Vagina (tissue), 2 donors: ENCODE data around the gene GALNT7. TPM values are rescaled to one million over a fixed set of nuclear protein-coding genes. Genes with fewer than 3 reads are reported as not detected.

Source experiments
- DNase-seq, 2 donors: peaks; one replicate each; pipeline ENCODE4 v3.0.0-alpha.2; 2017; ENCODE audit errors: extremely low spot score in 2 of 2
- H3K27ac ChIP-seq: fragments of 200-600 bp; sonication (generic); one replicate; pipeline ENCODE4 v1.5.1; 2019
- H3K27me3 ChIP-seq: fragments of 200-600 bp; sonication (generic); one replicate; pipeline ENCODE4 v1.5.1; 2019
- H3K36me3 ChIP-seq, 2 donors: fragments of 200-600 bp; sonication (generic); one replicate each; pipeline ENCODE4 v1.5.1; 2017 to 2019
- H3K4me1 ChIP-seq: fragments of 200-600 bp; sonication (generic); one replicate; pipeline ENCODE4 v1.5.1; 2019
- H3K4me3 ChIP-seq, 2 donors: fragments of 200-600 bp; sonication (generic); 1 replicate in 1 of 2; 2 replicates in 1 of 2; pipeline ENCODE4 v1.5.1; 2016 to 2019
- H3K9me3 ChIP-seq: fragments of 200-600 bp; sonication (generic); one replicate; pipeline ENCODE4 v1.5.1; 2019
- CTCF ChIP-seq, 3 experiments: fragments of 450-650 bp in 2 of 3; fragments of 200-600 bp in 1 of 3; sonication (generic) in 1 of 3; IDR thresholded peaks; one replicate each; pipeline ENCODE4 v1.5.1; 2017 to 2019; ENCODE audit warnings: antibody characterized with exemption in 3 of 3, mild to moderate bottlenecking in 2 of 3, moderate library complexity in 2 of 3
- POLR2A ChIP-seq, 2 donors: fragments of 450-650 bp; IDR thresholded peaks; one replicate each; pipeline ENCODE4 v1.6.1; 2017; ENCODE audit warnings: antibody characterized with exemption in 2 of 2, mild to moderate bottlenecking in 2 of 2, moderate library complexity in 2 of 2
- POLR2AphosphoS5 ChIP-seq, 2 donors: sonication (generic); formaldehyde crosslinking; IDR thresholded peaks; one replicate each; pipeline ENCODE4 v1.9.0; 2017; ENCODE audit warnings: antibody characterized with exemption in 2 of 2, mild to moderate bottlenecking in 2 of 2, low read depth in 1 of 2; ENCODE audit not compliant: insufficient read depth in 1 of 2
- intact Hi-C: fragments of 100-400 bp; cut with DNase I; formaldehyde crosslinking; loops from one replicate; pipeline ENCODE4 v1.15.1; 2023
- total RNA-seq: library from RNA; depleted of rRNA; stranded (reverse); fragments of >200 nt; gene quantifications from one replicate; pipeline ENCODE4 v1.2.3, GENCODE V29; 2016

The GALNT7 gene
- total RNA-seq, 1 donor from 2014 or later: 9.1 TPM

GRCh38 chr4:173153445-173153844, 15.2 kb upstream of the GALNT7 start:
- Histone ChIP-seq H3K27me3 (no peaks in the 10 kb centered on the region), H3K36me3 (no peaks in the 10 kb centered on the region), H3K9me3 (no peaks in the 10 kb centered on the region), H3K27ac (no peak overlapping the region), H3K4me3 (no peak overlapping the region), H3K4me1 (no peaks in the 10 kb centered on the region)
- intact Hi-C loops: no loop called here
- no peak for DNase-seq
- TF ChIP-seq CTCF (IDR thresholded peaks at IDR 0.05) (no peak), POLR2AphosphoS5 (IDR thresholded peaks at IDR 0.05; ENCODE audit: insufficient read depth in 1 of 2, low read depth in 1 of 2) (no peak), POLR2A (IDR thresholded peaks at IDR 0.05) (no peak)

GRCh38 chr4:173159791-173160190, 8.8 kb upstream of the GALNT7 start:
- H3K27me3 ChIP-seq: no peaks in the 10 kb centered on the region
- no peak for DNase-seq
- H3K9me3 ChIP-seq: no peaks in the 10 kb centered on the region
- TF ChIP-seq POLR2A (IDR thresholded peaks at IDR 0.05) (no peak), CTCF (IDR thresholded peaks at IDR 0.05) (no peak), POLR2AphosphoS5 (IDR thresholded peaks at IDR 0.05; ENCODE audit: insufficient read depth in 1 of 2, low read depth in 1 of 2) (no peak)
- intact Hi-C loops: no loop called here
- H3K36me3 ChIP-seq: no peaks in the 10 kb centered on the region
- no peak overlapping the region for H3K27ac ChIP-seq
- H3K4me1 ChIP-seq: no peaks in the 10 kb centered on the region
- H3K4me3 ChIP-seq: no peak overlapping the region

- no peak overlapping the region for H3K27ac ChIP-seq
- H3K4me3 ChIP-seq: no peak overlapping the region
- intact Hi-C loops: no loop called here
- DNase-seq: no peak
- no peaks in the 10 kb centered on the region for H3K36me3 ChIP-seq
- no peak for TF ChIP-seq CTCF (IDR thresholded peaks at IDR 0.05)
- TF ChIP-seq POLR2A (IDR thresholded peaks at IDR 0.05): no peak
- no peak for TF ChIP-seq POLR2AphosphoS5 (IDR thresholded peaks at IDR 0.05; ENCODE audit: insufficient read depth in 1 of 2, low read depth in 1 of 2)
- H3K9me3 ChIP-seq: no peaks in the 10 kb centered on the region
- no peaks in the 10 kb centered on the region for H3K27me3 ChIP-seq
- H3K4me1 ChIP-seq: no peaks in the 10 kb centered on the region
Observed at GRCh38 chr4:173160871-173161270, 7.7 kb upstream of the GALNT7 start.

- H3K27ac ChIP-seq: no peak overlapping the region
- H3K4me3 ChIP-seq: no peak overlapping the region
- intact Hi-C loops: no loop called here
- no peaks in the 10 kb centered on the region for H3K36me3 ChIP-seq
- TF ChIP-seq CTCF (IDR thresholded peaks at IDR 0.05) (no peak), POLR2A (IDR thresholded peaks at IDR 0.05) (no peak), POLR2AphosphoS5 (IDR thresholded peaks at IDR 0.05; ENCODE audit: insufficient read depth in 1 of 2, low read depth in 1 of 2) (no peak)
- H3K4me1 ChIP-seq: no peaks in the 10 kb centered on the region
- DNase-seq: no peak
- H3K27me3 ChIP-seq: no peaks in the 10 kb centered on the region
- no peaks in the 10 kb centered on the region for H3K9me3 ChIP-seq
Observed at GRCh38 chr4:173161311-173161710, 7.3 kb upstream of the GALNT7 start.

GRCh38 chr4:173165706-173166105, 2.9 kb upstream of the GALNT7 start:
- H3K4me3 ChIP-seq: no peak overlapping the region
- no peak for DNase-seq
- no peaks in the 10 kb centered on the region for H3K27me3 ChIP-seq
- TF ChIP-seq CTCF (IDR thresholded peaks at IDR 0.05) (no peak), POLR2AphosphoS5 (IDR thresholded peaks at IDR 0.05; ENCODE audit: insufficient read depth in 1 of 2, low read depth in 1 of 2) (no peak), POLR2A (IDR thresholded peaks at IDR 0.05) (no peak)
- H3K4me1 ChIP-seq: peaks cover 8% of the 10 kb centered on the region
- H3K9me3 ChIP-seq: no peaks in the 10 kb centered on the region
- intact Hi-C loops: no loop called here
- H3K36me3 ChIP-seq: no peaks in the 10 kb centered on the region
- H3K27ac ChIP-seq: no peak overlapping the region
